ENCODE results near the gene LRRC14B.

DNA sequence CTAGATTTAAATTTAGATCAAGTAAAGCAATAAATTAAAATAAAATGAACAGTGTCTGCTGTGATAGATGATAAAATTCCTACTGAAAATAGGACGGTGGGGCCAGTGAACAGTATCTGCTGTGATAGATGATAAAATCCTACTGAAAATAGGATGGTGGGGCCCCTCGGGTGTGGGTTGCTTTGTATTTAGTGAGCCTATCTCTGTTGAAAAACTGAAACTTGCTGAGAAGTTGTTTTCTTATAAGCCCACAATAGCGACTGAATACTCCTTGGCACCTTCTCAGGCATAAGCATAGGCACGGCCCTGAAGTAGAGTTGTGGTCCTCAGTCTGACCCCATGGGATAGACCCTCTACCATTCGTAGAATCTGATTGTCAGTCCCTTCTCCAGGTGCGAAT lies 32.5 kb downstream of the LRRC14B start:
- TF ChIP-seq, protein P1, sequence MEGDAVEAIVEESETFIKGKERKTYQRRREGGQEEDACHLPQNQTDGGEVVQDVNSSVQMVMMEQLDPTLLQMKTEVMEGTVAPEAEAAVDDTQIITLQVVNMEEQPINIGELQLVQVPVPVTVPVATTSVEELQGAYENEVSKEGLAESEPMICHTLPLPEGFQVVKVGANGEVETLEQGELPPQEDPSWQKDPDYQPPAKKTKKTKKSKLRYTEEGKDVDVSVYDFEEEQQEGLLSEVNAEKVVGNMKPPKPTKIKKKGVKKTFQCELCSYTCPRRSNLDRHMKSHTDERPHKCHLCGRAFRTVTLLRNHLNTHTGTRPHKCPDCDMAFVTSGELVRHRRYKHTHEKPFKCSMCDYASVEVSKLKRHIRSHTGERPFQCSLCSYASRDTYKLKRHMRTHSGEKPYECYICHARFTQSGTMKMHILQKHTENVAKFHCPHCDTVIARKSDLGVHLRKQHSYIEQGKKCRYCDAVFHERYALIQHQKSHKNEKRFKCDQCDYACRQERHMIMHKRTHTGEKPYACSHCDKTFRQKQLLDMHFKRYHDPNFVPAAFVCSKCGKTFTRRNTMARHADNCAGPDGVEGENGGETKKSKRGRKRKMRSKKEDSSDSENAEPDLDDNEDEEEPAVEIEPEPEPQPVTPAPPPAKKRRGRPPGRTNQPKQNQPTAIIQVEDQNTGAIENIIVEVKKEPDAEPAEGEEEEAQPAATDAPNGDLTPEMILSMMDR (IDR thresholded peaks at IDR 0.05): no peak
- TF ChIP-seq POLR2A (IDR thresholded peaks at IDR 0.05): no peak

All from thyroid gland (tissue), 4 donors.